HG03045 (cell line): ENCODE results near the gene PPID.
"Not testable (repeated sequence)": the region's sequence is repeated elsewhere in the genome, so short reads cannot be mapped to it uniquely, and the experiment has no call there.

Experiments
- ATAC-seq: cut with Tn5 transposase; IDR thresholded peaks from one replicate; pipeline ENCODE4 v1.9.1; 2021; ENCODE audit warnings: mild to moderate bottlenecking, moderate library complexity; ENCODE audit not compliant: unreplicated experiment

Gene PPID

DNA sequence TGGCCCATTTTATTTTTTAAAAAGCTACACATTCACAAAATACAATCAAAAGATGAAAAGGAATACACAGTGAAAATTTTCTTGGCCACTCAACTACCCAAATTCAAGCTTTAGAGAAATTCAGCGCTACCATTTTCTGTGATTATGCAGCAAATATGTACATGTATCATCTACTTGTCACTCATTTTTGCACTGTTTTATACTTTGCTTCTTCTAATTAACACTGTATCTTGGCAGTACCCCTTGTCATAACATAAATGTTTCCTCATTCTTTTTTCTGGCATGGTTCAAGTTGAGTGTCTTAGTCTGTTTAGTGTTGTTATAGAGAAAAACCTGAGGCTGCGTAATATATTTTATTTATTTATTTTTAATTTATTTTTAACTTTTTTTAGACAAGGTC is 15.7 kb upstream of the PPID start:
- ATAC-seq, result no peak

DNA sequence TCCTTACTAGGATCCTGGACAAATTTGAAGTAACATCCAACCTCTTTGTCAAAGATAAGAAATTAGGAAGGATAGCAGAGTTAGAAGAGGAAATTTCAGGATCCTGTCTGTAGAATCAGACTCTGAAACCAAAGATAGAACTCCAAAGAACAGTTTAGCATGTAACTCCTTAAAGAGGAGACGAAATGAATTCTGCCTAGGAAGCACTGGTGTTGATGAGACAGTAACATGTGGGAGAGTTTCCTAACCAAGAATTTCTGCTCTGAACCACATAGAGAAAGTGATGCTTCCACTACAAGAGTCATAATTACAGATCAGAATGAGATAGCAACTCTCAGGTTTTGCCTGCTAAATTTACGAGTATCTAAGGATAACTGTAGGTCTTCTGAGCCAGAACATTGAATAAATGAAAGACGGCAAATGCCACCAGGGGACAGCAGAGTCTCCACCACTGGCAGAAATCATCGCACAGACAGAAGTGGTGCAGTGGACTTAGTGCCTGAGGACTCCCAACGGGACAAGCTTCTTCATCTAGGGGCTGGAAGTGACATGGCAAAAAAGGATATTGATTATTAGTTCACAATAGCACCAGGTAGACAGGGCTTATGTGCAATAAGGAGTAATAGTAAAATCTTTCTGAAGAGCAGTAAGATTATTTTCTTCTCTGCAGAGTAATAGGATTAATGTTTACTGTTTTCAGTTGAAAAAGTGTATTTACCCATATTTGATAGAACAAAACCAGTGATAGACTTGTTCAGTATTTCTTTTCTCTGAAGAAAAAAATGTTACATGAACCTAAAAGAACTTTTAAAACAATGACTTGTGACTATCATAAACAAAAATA is 6.7 kb upstream of the PPID start:
- ATAC-seq, result no peak

GRCh38 chr4:158728236-158728635 is 5.0 kb upstream of the PPID start:
- ATAC-seq, result no peak

- ATAC-seq, result no peak
Measured at GRCh38 chr4:158726633-158727032, 3.4 kb upstream of the PPID start.

GRCh38 chr4:158724637-158725036 is 1.4 kb upstream of the PPID start:
- no peak for ATAC-seq

- peak; percentile 15 for ATAC-seq
Measured at GRCh38 chr4:158722291-158722916, 792 bp downstream of the PPID start.

- no peak for ATAC-seq
Measured at GRCh38 chr4:158721680-158722079, 1.5 kb downstream of the PPID start.

GRCh38 chr4:158715802-158716201 is 7.4 kb downstream of the PPID start:
- ATAC-seq, result no peak

- ATAC-seq, result no peak
Measured at GRCh38 chr4:158714937-158715336, 8.3 kb downstream of the PPID start.

DNA sequence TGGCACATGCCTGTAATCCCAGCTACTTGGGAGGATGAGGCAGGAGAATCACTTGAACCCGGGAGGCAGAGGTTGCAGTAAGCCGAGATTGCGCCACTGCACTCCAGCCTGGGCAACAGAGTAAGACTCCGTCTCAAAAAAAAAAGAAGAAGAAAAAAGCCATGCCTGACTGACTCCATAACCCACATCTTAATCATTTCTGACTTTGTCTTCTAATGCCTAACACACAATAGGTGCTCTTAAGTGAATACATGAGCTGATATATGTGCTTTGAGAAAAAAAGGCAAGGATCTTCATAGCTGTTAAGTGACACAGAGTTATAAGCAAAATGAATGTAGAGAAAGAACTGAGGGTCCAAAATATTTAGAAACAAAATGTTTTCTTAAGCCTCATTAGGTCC is 10.6 kb downstream of the PPID start:
- not testable (repeated sequence) for ATAC-seq

GRCh38 chr4:158710814-158711213 is 12.4 kb downstream of the PPID start:
- no peak for ATAC-seq

DNA sequence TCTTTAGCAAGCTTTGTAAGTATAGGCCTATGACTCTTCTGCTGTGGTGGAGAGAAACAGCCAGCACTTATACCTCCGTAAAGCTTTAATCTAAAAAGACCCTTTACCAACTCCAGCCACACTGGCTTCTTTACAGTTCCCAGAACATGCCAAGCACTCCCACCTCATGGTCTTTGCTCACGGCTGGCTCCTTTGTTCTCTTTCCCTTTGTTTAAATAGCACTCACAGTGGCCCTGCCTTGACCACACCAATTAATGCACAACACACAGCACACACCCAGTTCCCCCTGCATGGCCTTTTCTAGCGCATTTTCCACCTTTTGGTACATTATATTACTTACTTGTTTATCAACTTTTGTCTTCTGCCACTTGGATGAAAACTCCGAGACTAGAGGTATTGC is 18.9 kb downstream of the PPID start:
- no peak for ATAC-seq

DNA sequence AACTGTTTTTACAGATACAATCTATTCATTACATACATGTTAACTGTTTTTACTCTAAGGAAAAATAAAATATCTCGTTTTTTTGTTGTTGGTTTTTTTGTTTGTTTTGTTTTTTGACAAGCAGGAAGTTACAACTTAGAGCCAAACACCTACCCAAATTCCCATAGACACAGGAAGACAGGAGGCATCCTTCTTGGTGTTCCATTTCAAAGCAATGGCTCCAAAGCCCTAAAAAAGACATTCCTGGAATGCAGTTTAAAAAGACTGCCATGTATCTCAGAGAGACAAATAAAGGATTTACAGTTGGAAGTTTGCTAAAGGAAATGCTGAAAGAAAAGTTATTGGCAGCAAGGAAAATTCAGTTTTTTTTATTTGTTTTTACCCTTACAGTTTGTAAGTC is 34.4 kb downstream of the PPID start:
- ATAC-seq, result no peak

- ATAC-seq, result no peak
Measured at GRCh38 chr4:158682066-158682465, 41.1 kb downstream of the PPID start.

GRCh38 chr4:158681629-158682028 is 41.6 kb downstream of the PPID start:
- ATAC-seq, result no peak

GRCh38 chr4:158678767-158679166 is 44.4 kb downstream of the PPID start:
- ATAC-seq, result no peak

GRCh38 chr4:158676076-158676475 is 47.1 kb downstream of the PPID start:
- ATAC-seq, result no peak

GRCh38 chr4:158673633-158674032 is 49.6 kb downstream of the PPID start:
- no peak for ATAC-seq

- peak; percentile 92 for ATAC-seq
Measured at GRCh38 chr4:158671915-158672806, 51.0 kb downstream of the PPID start, which contains the start of gene ETFDH. TSS of gene ETFDH (plus strand) at chr4:158672296. CDS start at chr4:158672457, 161 bp downstream.

GRCh38 chr4:158671665-158671914 is 51.6 kb downstream of the PPID start, which contains the start of gene C4orf46:
TSS of gene C4orf46 (minus strand) at chr4:158671887. CDS start at chr4:158671801, 86 bp downstream.
- ATAC-seq, result no peak

DNA sequence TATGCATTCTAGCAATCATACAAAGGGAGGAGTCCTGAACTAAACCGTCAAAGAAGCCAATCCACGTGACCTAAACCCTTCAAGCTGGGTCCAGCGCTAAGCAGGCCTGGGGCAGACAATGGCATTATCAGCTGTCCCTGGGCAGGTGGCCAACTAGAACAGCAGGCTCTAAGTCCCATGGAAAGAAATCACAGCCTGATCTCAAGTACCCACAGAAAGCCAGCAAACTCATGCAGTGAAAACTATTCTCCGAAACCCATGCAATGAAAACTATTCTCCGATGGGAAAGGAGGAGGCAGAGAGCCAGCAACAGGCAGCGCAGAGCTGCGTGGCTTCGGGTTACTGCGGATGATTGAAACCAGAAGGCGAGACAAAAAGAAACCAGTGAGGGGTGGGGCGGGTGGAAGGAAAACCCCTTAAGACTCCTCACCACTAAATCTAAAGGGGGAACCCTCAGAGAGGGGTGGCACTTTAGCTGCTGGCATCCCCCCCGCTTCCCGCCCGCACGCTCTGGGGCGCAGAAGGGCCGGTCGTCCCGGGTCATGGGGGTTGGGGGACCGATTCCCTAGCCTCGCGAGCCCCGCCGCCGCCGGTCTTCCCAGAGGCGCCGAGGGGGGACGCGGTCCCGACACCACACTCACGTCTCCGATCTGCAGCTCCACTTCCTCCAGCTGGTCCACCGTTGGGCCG is 52.1 kb downstream of the PPID start:
- ATAC-seq, result peak; percentile 30
